ENCODE data around the gene YWHAE. TPM values are rescaled to one million over a fixed set of nuclear protein-coding genes. Genes with fewer than 3 reads are reported as not detected.

Gene YWHAE
- total RNA-seq, 1 experiment from 2014 or later, result 956 TPM

- intact Hi-C loops (cut with micrococcal nuclease; ENCODE audit: unreplicated experiment), result no loop called here
- H3K9me3 Mint-ChIP-seq (ENCODE audit: unreplicated experiment), result no peaks in the 10 kb centered on the region
- H3K27ac Mint-ChIP-seq (ENCODE audit: unreplicated experiment), result no peak overlapping the region
- Histone ChIP-seq H3K36me3 (ENCODE audit: control insufficient read depth, insufficient read depth, low read length) (peaks cover 2% of the 10 kb centered on the region), H3K9me3 (no peaks in the 10 kb centered on the region), H3K27me3 (replicated peaks; ENCODE audit: control insufficient read depth, insufficient read depth, low read length) (no peaks in the 10 kb centered on the region), H3K4me3 (ENCODE audit: low read depth, low read length) (no peak overlapping the region), H3K4me1 (peaks cover 20% of the 10 kb centered on the region)
- H3K4me1 Mint-ChIP-seq (ENCODE audit: low read depth, unreplicated experiment), result peaks cover 7% of the 10 kb centered on the region
- POLR2A ChIA-PET, result no interaction called here
- no peak for DNase-seq
- BruUV-seq (replicated peaks), result no TSS peak
- TF ChIP-seq, protein P1, sequence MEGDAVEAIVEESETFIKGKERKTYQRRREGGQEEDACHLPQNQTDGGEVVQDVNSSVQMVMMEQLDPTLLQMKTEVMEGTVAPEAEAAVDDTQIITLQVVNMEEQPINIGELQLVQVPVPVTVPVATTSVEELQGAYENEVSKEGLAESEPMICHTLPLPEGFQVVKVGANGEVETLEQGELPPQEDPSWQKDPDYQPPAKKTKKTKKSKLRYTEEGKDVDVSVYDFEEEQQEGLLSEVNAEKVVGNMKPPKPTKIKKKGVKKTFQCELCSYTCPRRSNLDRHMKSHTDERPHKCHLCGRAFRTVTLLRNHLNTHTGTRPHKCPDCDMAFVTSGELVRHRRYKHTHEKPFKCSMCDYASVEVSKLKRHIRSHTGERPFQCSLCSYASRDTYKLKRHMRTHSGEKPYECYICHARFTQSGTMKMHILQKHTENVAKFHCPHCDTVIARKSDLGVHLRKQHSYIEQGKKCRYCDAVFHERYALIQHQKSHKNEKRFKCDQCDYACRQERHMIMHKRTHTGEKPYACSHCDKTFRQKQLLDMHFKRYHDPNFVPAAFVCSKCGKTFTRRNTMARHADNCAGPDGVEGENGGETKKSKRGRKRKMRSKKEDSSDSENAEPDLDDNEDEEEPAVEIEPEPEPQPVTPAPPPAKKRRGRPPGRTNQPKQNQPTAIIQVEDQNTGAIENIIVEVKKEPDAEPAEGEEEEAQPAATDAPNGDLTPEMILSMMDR (IDR thresholded peaks at IDR 0.05; ENCODE audit: insufficient read depth in 1 of 2, low read depth in 1 of 2, low read length in 1 of 2, severe bottlenecking in 1 of 2, unreplicated experiment in 1 of 2), result no peak
- H3K27me3 Mint-ChIP-seq (ENCODE audit: insufficient read depth, unreplicated experiment), result no peaks in the 10 kb centered on the region
- no peak overlapping the region for H3K4me3 Mint-ChIP-seq (ENCODE audit: unreplicated experiment)
- H3K36me3 Mint-ChIP-seq (ENCODE audit: insufficient read depth, unreplicated experiment), result peaks cover 63% of the 10 kb centered on the region
- CTCF ChIA-PET, result interaction anchor here (0.6 kb wide), 1 partner anchor 22 kb away, joined by 3 read pairs; no protein-coding TSS in a partner anchor
These were observed 40.9 kb upstream of the YWHAE start for GRCh38 chr17:1440921-1441320.

DNA sequence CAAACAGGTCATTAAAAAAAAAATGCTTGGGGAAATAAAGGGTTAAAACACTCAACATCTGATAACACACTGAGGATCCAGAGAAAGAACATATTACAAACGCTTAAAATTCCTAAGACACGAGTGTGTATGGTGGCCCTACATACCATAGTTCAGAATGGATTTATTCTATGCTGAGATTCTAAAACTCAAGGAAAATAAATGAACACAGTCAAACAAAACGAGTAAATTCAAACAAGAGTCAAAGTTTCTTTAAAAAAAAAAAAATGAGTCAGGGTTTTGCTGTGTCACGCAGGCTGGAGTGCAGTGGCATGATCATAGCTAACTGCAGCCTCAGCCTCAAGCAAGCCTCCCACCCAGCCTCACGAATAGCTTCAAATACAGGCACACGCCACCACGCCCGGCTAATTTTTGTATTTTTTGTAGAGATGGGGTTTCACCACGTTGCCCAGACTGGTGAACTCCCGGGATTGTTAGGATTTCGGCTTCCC, 38.6 kb upstream of the YWHAE start:
- H3K4me3 Mint-ChIP-seq (ENCODE audit: unreplicated experiment), result peak overlapping the region; percentile 20
- BruUV-seq (replicated peaks), result no TSS peak
- no peaks in the 10 kb centered on the region for H3K27me3 Mint-ChIP-seq (ENCODE audit: insufficient read depth, unreplicated experiment)
- TF ChIP-seq, protein P1 (IDR thresholded peaks at IDR 0.05; ENCODE audit: insufficient read depth in 1 of 2, low read depth in 1 of 2, low read length in 1 of 2, severe bottlenecking in 1 of 2, unreplicated experiment in 1 of 2), result no peak
- intact Hi-C loops (cut with micrococcal nuclease; ENCODE audit: unreplicated experiment), result no loop called here
- peak overlapping the region; percentile 79 for H3K27ac Mint-ChIP-seq (ENCODE audit: unreplicated experiment)
- H3K4me1 ChIP-seq, result peaks cover 20% of the 10 kb centered on the region
- no peaks in the 10 kb centered on the region for H3K9me3 ChIP-seq
- peaks cover 75% of the 10 kb centered on the region for H3K36me3 Mint-ChIP-seq (ENCODE audit: insufficient read depth, unreplicated experiment)
- H3K36me3 ChIP-seq (ENCODE audit: control insufficient read depth, insufficient read depth, low read length), result peaks cover 2% of the 10 kb centered on the region
- ChIA-PET POLR2A (interaction anchor here (0.7 kb wide), 1 partner anchor 381 kb away, joined by 4 read pairs; no protein-coding TSS in a partner anchor), CTCF (interaction anchor here (0.7 kb wide), 2 partner anchors 95 to 844 kb away, joined by 3 to 5 read pairs; no protein-coding TSS in a partner anchor)
- peaks cover 7% of the 10 kb centered on the region for H3K4me1 Mint-ChIP-seq (ENCODE audit: low read depth, unreplicated experiment)
- H3K9me3 Mint-ChIP-seq (ENCODE audit: unreplicated experiment), result no peaks in the 10 kb centered on the region
- no peaks in the 10 kb centered on the region for H3K27me3 ChIP-seq (replicated peaks; ENCODE audit: control insufficient read depth, insufficient read depth, low read length)
- DNase-seq, result no peak
- no peak overlapping the region for H3K4me3 ChIP-seq (ENCODE audit: low read depth, low read length)

DNA sequence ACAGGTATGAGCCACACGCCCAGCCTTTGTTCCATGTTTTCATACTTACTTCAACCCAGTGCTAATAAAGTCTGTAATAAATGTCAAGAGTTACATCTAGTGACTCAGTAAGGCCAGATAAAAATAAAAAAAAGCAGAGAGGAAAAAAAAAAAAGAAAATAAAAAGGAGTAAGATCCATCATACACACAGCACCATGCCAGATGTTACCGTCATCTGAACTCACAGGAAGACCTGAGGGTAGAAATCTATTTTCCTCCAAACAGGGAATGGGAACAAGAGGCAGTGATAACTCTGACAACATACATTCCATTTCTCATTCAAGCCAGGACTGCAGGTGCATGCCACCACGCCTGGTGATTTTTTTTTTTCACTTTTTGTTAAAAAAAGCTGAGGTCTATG, 35.3 kb upstream of the YWHAE start:
- H3K27me3 ChIP-seq (replicated peaks; ENCODE audit: control insufficient read depth, insufficient read depth, low read length), result no peaks in the 10 kb centered on the region
- BruUV-seq (replicated peaks), result no TSS peak
- no peak overlapping the region for H3K4me3 ChIP-seq (ENCODE audit: low read depth, low read length)
- intact Hi-C loops (cut with micrococcal nuclease; ENCODE audit: unreplicated experiment), result no loop called here
- ChIA-PET CTCF (no interaction called here), POLR2A (no interaction called here)
- no peak overlapping the region for H3K4me3 Mint-ChIP-seq (ENCODE audit: unreplicated experiment)
- H3K27me3 Mint-ChIP-seq (ENCODE audit: insufficient read depth, unreplicated experiment), result no peaks in the 10 kb centered on the region
- no peaks in the 10 kb centered on the region for H3K9me3 Mint-ChIP-seq (ENCODE audit: unreplicated experiment)
- H3K36me3 Mint-ChIP-seq (ENCODE audit: insufficient read depth, unreplicated experiment), result peaks cover 79% of the 10 kb centered on the region
- H3K27ac Mint-ChIP-seq (ENCODE audit: unreplicated experiment), result peak overlapping the region; percentile 6
- no peak for DNase-seq
- H3K36me3 ChIP-seq (ENCODE audit: control insufficient read depth, insufficient read depth, low read length), result peaks cover 2% of the 10 kb centered on the region
- peaks cover 23% of the 10 kb centered on the region for H3K4me1 ChIP-seq
- TF ChIP-seq, protein P1 (IDR thresholded peaks at IDR 0.05; ENCODE audit: insufficient read depth in 1 of 2, low read depth in 1 of 2, low read length in 1 of 2, severe bottlenecking in 1 of 2, unreplicated experiment in 1 of 2), result no peak
- H3K9me3 ChIP-seq, result no peaks in the 10 kb centered on the region
- peaks cover 7% of the 10 kb centered on the region for H3K4me1 Mint-ChIP-seq (ENCODE audit: low read depth, unreplicated experiment)
